GM19238 (cell line): Measurements from ENCODE around the gene CCDC157.
"Not testable (repeated sequence)": the region's sequence is repeated elsewhere in the genome, so short reads cannot be mapped to it uniquely, and the experiment has no call there.

ENCODE experiments used
- DNase-seq: peaks from one replicate; pipeline ENCODE4 v3.0.0; 2011; ENCODE audit warnings: low spot score; ENCODE audit not compliant: insufficient read length

CCDC157 gene

DNA sequence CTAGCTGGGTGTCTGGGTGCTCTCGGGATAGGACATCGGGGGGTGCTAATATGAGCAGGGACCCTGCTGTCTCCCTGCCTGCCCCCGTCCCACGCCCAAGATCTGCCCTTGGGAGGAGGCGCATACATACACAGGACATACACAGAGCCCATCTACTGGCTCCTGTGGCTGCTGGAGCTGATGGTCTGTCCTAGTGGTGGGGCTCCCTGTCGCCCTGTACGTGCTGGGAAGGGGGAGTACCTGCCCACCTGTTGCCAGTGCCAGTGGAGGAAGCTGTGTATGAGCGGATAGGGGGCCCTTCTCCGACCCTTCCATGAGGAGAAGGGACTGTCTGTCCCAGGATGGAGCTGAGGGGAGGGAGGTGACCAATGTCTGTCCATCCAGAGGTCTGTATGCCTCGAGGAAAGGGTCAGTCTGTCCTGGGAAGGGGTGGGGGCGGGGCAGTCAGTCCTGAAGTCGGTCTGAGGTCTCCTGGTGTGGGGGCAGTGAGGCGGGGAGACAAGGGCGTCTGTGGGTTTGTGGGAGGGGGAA lies 31.0 kb upstream of the CCDC157 start:
- no peak for DNase-seq

DNA sequence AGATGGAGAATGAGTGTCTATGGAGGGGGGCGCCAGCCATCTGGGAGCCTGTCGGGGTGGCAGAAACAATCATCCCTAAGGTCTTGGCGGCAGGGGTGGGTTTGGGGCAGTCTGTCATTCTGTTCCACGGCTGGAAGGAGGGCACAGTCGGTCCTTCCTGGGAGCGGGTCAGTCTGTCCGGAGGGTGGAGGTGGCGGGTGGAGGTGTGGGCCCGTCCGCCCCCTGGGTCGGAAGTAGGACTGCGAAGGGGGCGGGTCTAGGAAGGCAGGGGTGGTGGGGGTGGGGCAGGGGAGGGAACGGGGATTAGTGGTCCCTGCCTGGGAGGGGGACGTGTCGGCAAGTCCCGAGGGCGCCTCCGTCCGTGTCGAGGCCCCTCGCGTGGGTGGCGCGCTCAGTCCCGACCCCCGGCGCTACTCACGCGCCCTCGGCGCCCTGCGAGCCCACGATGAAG lies 30.5 kb upstream of the CCDC157 start:
- peak; percentile 40 for DNase-seq

DNA sequence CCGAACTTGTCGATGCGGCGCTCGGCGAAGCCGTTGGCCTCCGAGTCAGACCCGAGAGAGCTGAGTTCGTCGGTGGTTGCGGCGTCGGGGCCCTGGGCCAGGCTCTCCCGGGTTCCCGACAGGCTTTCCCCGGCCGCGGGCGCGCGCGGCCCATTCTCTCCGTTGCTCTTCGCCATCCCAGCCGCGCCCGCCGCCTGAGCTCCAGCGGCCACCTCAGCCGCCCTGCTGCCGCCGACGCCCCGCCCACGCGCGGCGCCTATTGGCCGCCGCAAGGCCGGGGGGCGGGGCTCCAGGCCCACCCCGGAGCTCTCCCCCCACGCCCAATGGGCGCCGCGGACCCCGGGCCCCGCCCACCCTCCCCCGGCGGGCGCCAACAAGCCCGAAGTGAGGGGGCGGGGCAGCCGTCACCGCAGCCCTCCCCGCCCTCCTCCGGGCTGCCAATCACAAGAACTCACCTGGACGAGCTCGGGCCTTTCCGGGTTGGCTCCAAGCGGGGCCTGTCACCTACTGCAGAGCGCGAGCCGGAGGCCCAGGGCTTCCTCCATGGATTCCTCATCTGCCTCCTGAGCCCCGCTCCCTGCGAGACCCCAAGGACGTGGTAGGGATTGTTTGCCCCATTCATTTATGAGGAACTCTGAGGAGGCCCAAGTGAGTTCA lies 30.0 kb upstream of the CCDC157 start, which contains the start of gene TBC1D10A:
TSS of gene TBC1D10A (minus strand) at position 236 of the 657 bp plus-strand sequence. CDS start at position 176, 60 bp downstream.
- peak; percentile 98 for DNase-seq

DNA sequence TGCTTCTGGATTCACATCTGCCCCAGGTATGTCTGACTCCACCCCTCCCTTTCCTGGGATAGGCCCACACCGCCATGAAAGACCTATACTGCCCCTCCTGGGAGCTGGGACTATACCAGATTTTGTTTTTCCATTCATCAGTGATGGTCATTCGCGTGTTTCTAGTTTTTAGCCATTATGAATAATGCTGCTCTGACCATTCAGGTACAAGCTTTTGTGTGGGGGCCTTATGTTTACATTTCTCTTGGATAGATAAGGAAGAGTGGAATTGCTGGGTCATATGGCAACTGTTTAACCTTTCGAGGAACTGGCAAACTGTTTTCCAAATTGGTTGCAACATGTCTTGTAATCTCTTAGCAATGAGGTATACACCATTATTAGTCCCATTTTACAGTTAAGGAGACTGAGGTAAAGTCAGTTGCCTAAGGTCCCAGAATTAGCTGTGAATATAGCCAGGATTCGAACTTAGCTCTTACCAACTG lies 28.9 kb upstream of the CCDC157 start:
- no peak for DNase-seq

DNA sequence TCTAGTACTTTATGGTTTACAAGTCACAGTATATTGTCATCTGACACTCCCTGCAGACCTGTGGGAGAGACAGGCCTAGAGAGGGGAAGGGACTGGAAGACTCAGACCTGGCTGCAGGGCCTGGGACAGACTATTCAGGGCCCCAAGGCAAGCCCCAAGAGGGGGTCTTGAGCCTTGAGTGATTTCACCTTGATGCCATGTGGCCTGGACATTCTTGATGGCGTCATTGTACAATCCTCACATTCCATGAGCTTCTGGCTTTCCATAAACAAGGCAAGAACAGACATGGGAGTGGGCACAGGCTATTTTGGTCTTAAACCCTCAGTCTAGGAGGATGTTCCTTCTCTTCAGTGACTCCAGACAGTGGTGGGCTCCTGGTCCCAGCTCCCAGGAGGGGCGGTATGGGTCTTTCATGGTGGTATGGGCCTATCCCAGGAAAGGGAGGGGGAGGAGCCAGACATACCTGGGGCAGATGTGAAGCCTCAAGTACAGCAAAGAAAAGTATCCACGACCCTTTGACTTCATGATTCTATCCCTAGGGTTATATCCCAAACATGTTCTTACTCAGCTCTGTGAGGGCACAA lies 28.2 kb upstream of the CCDC157 start:
- no peak for DNase-seq

DNA sequence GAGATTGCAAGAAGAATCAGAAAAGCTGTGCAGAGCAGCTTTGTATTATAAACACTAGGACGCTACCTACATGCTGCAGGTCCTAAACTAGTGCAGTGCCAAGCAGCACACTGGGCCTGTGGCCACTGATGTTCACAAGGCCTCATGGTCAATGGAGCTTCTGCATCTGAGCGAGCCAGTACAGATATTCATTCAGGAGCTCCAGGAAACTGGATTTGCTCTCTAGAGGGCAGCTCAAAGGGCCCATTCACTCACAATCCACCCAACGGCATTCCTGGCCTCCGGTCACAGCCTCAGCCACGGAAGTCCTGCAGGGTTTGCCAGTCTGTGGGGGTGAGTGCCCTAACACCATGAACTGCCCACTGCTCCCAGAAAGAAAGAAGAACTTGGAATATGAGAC lies 24.3 kb upstream of the CCDC157 start:
- DNase-seq, result no peak

DNA sequence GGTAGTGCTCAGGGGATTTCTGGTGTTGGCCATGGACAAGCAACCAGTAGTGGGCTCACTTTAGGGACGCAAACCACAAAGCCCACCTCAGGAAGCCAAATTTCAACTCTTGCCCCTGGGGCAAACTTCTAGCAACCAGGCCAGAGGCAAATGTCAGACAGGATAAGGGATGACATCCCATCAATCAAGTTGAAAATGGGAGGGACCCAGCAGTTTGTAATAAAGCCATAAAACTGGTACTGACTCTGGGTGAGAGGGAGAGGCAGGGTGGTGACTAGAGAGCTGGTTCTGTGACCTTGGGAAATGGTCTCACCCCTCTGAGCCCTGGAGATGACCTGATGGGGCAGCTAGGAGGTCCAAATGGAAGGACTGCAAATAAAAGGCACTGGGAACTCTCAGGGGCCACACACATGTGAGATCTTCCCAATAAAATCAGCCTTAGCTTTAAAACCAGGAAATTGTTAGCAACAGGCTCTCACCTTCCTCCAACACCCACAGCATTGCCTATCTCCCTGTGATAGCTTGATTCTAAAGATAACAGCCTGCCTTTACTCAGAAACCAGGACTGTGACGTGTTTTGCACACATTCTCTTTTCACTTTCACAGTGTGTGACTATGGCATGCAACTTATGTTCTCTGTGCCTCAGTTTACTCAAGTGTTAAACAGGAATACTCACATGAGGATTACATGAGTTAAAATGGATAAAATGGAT lies 23.7 kb upstream of the CCDC157 start:
- DNase-seq, result no peak

DNA sequence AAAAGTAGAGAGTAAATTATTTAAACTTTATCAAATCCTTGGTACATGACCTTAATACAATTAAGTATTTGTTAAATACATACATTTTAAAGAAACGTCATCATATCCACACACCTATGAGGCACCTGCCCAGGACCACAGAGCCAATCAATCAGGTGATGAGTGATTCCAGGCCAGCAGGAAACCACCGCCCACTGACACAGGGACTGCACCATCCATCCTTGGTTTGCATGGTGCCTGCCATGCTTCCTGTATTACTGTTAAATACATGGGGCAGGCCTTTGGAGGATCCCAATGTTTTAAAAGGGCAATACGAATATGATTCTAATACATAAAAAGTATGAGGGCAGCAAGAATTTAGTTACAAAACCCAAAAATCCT lies 23.1 kb upstream of the CCDC157 start:
- DNase-seq, result no peak

DNA sequence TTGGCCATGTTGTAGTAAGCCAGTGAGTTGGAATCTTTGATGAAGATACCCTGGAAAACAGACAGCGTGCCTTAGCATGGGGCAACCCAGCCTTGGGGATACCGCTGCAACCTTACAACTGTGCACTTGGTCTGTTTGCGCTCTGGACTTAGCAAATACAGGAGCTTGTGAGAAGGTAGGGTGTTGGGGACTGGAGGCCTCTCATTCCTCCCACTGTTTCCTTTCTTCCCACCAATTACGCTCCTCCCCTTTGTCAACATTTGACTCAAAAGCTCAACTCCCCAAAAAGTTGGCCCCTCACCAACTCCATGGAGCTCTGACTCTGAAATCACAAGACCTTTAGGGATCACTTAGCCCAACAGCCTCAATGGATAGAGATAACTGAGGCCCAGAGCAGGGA lies 22.2 kb upstream of the CCDC157 start:
- no peak for DNase-seq

DNA sequence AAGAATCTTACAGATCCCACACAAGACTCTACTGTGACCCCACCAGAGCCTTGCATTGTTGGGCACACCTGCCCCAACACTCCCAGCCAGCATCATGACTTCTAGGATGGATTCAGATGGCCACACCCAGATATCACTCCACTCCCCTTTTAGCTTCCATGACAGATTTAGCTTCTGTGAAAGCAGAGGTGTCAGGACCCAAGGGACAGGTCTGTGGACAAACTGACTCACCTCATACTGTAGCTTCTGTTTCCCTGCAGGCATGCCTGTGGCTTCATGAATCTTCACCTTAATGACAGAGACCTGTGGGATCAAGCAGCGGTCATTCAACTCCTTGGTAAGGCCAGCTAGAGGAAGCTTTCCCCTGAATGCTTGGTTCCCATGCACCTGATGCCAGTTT lies 21.6 kb upstream of the CCDC157 start:
- no peak for DNase-seq

DNA sequence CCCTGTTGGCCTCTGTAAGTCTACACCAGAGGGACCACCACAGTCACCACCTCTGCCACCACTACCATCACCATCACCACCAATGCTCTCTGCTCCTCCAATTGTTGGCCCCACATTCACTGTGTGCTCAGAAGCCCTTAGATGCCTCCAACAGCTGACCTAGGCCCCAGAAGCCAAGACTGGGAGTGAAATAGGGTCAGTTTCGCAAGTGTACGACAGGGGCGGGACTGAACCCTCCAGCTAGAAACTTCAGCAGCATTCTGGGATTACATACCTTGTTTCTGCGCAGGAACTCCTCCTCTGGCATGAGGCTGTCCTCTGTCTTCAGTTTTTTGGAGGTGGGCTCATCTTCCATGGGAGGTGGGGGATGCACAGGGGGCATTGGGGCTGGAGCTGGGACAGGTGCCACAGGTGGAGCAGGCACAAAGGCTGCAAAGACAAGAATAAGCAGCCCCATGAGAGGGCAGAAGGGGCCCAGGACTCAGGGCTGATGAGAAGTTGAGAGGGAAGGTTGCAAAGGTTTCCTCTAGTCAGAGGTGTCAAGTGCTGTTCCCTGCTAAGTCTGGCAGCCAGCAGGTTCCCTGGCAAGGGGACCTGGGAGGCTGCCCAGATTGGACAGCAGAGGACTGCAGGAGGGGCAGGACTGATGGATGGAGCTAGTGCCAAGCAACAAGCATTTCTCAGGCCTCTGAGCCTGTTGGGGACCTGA lies 19.9 kb upstream of the CCDC157 start:
- no peak for DNase-seq

DNA sequence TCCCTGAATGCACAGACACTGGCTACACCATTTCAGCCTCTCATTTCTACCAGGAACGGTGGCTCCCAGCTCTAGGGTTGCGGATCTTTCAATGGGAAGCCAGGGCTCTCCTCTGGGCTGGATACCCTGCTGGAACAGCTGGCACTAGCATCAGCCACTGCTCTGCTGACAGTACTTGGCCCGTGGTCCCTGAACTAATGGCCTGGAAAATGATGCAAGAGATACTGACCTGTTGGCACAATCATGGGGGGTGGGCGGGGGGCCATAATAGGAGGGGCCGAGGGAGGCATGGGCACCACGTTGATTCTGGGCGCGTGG lies 19.4 kb upstream of the CCDC157 start:
- DNase-seq, result no peak

DNA sequence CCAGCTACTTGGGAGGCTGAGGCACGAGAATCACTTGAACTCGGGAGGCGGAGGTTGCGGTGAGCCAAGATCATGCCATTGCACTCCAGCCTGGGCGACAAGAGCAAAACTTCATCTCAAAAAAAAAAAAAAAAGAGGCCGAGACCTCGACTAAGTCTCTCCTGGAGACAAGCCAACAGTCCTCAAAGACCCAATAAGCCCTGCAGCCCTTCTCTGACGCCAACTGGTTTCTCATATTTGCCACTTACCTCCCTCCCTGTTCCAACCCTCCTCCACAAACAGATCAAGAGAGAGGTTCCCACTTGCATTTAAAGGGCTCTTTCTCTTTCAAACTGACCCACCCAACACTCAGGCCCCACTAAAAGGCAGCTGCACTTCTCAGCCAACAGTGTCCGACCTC lies 18.5 kb upstream of the CCDC157 start:
- not testable (repeated sequence) for DNase-seq

DNA sequence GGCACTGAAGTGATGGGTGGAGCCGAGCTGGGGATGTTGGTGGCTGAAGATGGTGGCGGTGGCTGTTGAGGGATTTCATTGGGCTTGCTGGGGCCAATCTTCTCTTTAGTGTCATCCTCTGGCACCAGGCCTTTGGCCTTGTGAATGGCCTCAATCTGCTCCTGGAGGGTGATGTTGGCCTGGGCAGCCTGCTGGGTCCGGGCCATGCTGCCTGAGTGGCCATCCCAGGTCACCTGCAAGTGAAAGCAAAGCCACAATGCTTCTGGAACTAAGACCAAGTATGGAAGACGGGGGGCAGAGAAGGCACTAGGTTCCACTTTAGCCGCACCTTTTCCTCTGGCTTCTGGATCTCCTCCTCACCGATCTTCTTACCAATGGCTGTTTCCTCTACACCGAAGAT lies 18.0 kb upstream of the CCDC157 start:
- DNase-seq, result no peak

DNA sequence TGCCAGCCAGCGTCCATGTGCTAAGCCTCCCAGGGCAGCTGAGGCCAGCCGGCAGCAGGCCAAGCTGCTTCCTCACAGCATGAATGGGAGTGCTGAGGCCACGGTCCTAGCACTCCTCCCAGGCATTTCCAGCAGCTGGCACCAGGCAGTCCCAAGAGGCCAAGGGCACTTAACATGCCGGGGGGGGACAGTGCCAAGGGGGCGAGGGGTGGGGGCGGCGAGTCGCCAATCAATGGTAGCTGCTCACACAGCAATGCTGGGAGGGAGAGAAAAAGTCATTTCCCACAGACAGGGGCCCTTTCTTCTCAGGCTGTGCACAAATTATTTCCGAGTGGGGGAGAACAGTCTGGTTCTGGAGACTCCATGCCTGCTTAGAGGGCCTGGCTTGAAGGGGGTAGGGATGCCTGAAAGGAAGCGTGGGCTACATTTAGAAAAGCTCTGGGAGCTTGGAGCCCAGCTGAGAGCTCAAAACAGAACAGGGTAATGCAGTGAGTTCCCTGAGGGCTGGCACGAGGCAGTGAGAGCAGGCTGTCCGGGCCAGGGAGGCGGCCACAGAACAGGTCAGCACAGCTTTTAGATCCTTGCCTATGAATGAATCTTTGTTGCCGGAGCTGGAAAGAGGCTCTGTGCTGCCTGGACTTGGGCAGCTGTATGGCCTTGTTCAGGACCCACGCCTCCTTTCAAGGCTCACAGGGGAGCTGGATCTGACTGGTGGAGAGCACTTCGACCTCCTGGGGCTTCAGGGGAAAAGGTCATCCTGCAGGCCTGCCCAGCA lies 15.7 kb upstream of the CCDC157 start:
- DNase-seq, result no peak

DNA sequence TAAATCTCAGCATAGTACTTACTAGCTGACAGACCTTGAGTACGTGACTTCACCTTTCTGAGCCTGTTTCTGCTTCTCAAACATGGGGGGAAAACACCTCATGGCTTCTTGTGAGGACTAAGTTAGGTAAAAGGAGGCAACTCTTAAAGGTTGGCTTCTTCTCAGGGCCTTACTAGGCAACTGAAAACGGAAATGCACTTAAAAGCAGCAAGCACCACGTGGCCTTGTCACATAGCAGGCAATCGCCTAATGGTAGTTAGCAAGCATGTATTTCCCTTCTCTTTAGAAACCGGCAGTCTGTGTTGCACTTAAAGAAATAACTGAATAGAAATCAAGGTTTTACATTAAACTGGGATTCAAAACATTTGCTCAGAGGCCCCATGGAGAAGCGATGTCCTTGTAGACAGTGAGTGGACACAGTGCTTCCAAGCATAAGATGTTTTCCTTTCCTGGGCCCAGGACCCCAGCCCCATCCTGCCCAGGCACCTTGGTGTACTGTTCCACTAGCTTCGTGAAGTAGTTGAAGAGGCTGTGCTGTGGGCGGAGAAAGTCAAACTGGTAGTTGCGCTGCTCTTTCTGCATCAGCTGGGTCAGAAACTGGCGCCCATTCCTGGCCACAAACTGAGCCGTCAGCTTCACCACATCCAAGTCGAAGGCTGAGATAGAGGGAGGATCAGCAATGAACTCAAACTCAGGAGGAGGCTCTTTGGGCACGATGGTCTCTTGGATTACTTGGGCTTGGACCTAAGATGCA lies 12.2 kb upstream of the CCDC157 start:
- DNase-seq, result no peak

DNA sequence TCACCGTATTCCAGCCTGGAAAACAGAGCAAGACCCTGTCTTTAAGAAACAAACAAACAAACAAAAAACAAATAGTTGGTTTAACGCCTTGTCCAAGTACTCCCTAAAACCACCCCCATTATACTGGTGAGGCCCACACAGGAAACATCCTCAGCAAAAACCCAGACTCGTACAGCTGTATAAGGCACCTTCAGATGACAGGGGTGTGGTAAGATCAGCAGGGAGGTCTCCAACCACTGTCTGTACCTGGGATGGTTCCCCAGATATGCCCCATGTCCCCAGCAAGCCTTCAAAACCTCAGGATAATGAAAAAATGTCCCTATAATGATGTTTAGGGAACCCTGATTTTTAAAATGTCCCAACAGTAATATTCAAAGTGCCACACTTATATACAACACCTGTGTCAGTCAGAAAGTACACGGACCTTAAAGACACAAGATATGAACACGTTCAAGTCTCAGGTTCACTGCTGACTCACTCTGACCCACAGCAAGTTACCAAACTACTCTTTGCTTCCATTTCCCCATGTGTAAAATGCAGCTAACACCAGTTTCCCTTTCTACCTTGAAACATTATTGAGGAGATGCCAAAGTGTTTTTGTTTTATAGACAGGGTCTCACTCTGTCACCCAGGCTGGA lies 9.4 kb upstream of the CCDC157 start:
- DNase-seq, result no peak

DNA sequence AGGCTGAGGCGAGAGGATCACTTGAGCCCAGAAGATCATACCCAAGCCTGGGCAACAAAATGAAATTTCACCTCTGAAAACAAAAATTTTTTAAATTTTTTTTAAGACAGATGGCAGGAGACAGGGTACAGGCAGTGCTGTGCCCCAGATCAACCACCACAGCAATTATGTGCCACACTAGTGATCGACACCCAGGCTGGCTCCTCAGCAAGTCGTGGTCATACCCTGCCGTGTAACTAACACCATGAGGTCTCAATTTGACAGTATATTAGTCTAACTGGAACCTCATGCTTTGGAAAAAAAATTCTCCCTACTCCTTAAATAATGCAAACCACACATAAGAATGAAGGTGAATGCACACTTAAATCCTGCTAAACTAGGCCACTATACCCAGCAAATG lies 8.4 kb upstream of the CCDC157 start:
- no peak for DNase-seq

DNA sequence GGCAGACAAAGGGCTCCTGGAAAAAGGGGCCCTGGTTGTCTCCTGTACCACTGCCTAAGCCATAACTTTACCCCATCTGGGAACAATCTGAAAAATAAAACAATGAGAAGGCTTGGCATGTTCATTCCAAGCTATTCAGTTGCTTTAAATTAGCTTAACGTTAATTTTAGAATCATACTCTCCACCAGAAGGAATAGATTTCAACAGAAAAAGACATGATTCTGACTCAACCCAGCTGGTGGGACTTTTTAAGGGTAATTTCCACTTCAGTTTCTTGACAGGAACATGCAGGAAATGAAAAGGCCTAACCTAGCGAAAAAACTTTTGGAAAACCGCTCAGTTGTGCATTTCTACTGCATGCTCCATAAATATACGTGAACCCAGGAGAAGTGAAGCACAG lies 8.0 kb upstream of the CCDC157 start:
- DNase-seq, result no peak

DNA sequence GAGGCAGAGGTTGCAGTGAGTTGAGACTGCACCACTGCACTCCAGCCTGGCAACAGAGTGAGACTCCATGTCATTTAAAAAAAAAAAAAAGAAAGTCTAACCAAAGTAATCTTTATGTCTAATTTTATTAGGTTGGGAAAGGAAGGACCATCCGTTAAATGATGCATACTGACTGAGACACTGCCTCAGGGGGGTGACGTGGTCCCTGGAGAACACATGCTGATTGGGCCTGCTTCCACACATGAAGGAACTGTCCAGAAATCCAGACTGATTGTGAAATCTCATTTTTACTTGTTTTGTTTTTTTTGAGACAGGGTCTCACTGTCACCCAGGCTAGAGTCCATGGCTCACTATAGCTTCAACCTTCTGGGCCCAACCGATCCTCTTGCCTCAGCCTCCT lies 5.6 kb upstream of the CCDC157 start:
- DNase-seq, result no peak
